ENCODE data around the gene ANKEF1. TPM values are rescaled to one million over a fixed set of nuclear protein-coding genes. Genes with fewer than 3 reads are reported as not detected.
A peak's percentile ranks its signal among the peaks of the same experiment; 100 is the strongest.
"Not testable (repeated sequence)": the region's sequence is repeated elsewhere in the genome, so short reads cannot be mapped to it uniquely, and the experiment has no call there.

ANKEF1 gene
- total RNA-seq, 1 donor: 1.3 TPM

GRCh38 chr20:10031451-10032215 is 3.2 kb upstream of the ANKEF1 start:
- not testable (repeated sequence) for DNase-seq (ENCODE audit: low read depth in 2 of 3, low spot score in 2 of 3)

- not testable (repeated sequence) for DNase-seq (ENCODE audit: low read depth in 2 of 3, low spot score in 2 of 3)
Observed at GRCh38 chr20:10032269-10032668, 2.5 kb upstream of the ANKEF1 start.

GRCh38 chr20:10033905-10034650 is 709 bp upstream of the ANKEF1 start:
- DNase-seq (ENCODE audit: low read depth in 2 of 3, low spot score in 2 of 3): no peak

- not testable (repeated sequence) for DNase-seq (ENCODE audit: low read depth in 2 of 3, low spot score in 2 of 3)
Observed at GRCh38 chr20:10036321-10036720, 1.5 kb downstream of the ANKEF1 start.

GRCh38 chr20:10040070-10040975 is 5.5 kb downstream of the ANKEF1 start:
- no peak for DNase-seq (ENCODE audit: low read depth in 2 of 3, low spot score in 2 of 3)

GRCh38 chr20:10042086-10042485 is 7.3 kb downstream of the ANKEF1 start:
- DNase-seq (ENCODE audit: low read depth in 2 of 3, low spot score in 2 of 3): no peak

GRCh38 chr20:10047427-10047826 is 12.6 kb downstream of the ANKEF1 start:
- DNase-seq (ENCODE audit: low read depth in 2 of 3, low spot score in 2 of 3): peak in 2 of 3 donors; percentile 8 to 25

GRCh38 chr20:10051185-10051584 is 16.4 kb downstream of the ANKEF1 start:
- no peak for DNase-seq (ENCODE audit: low read depth in 2 of 3, low spot score in 2 of 3)

- no peak for DNase-seq (ENCODE audit: low read depth in 2 of 3, low spot score in 2 of 3)
Observed at GRCh38 chr20:10059006-10059405, 24.2 kb downstream of the ANKEF1 start.

GRCh38 chr20:10060226-10060625 is 25.4 kb downstream of the ANKEF1 start:
- DNase-seq (ENCODE audit: low read depth in 2 of 3, low spot score in 2 of 3): no peak

- DNase-seq (ENCODE audit: low read depth in 2 of 3, low spot score in 2 of 3): no peak
Observed at GRCh38 chr20:10061641-10062040, 26.9 kb downstream of the ANKEF1 start.

GRCh38 chr20:10063482-10063881 is 28.7 kb downstream of the ANKEF1 start:
- no peak for DNase-seq (ENCODE audit: low read depth in 2 of 3, low spot score in 2 of 3)

GRCh38 chr20:10064611-10065010 is 29.8 kb downstream of the ANKEF1 start:
- DNase-seq (ENCODE audit: low read depth in 2 of 3, low spot score in 2 of 3): no peak

GRCh38 chr20:10065154-10065833 is 30.5 kb downstream of the ANKEF1 start:
- DNase-seq (ENCODE audit: low read depth in 2 of 3, low spot score in 2 of 3): no peak

GRCh38 chr20:10067321-10067720 is 32.5 kb downstream of the ANKEF1 start:
- DNase-seq (ENCODE audit: low read depth in 2 of 3, low spot score in 2 of 3): no peak

- no peak for DNase-seq (ENCODE audit: low read depth in 2 of 3, low spot score in 2 of 3)
Observed at GRCh38 chr20:10074513-10074912, 39.7 kb downstream of the ANKEF1 start.

- DNase-seq (ENCODE audit: low read depth in 2 of 3, low spot score in 2 of 3): no peak
Observed at GRCh38 chr20:10075606-10076005, 40.8 kb downstream of the ANKEF1 start.

- peak in 2 of 3 donors; percentile 24 to 42 for DNase-seq (ENCODE audit: low read depth in 2 of 3, low spot score in 2 of 3)
Observed at GRCh38 chr20:10076126-10077080, 41.6 kb downstream of the ANKEF1 start.

GRCh38 chr20:10077081-10077471 is 42.3 kb downstream of the ANKEF1 start:
- DNase-seq (ENCODE audit: low read depth in 2 of 3, low spot score in 2 of 3): no peak

Measured in hematopoietic multipotent progenitor cell (in vitro differentiated cells).